A549 (cell line): Measurements from ENCODE around the gene PSPH.

Experiments used
- JUN ChIP-seq, 2 experiments: fragments of >200 bp; sonication (Bioruptor Twin); formaldehyde crosslinking; IDR thresholded peaks; 2 replicates in 1 of 2; 3 replicates in 1 of 2; pipeline ENCODE4 v1.6.1; 2016 to 2017
- PHF8 ChIP-seq: fragments of 200-600 bp; sonication (generic); IDR thresholded peaks from 2 replicates; pipeline ENCODE4 v1.6.1; 2016; ENCODE audit warnings: low read depth, mild to moderate bottlenecking, antibody characterized with exemption, moderate library complexity, borderline replicate concordance
- RCOR1 ChIP-seq: fragments of 150-350 bp; IDR thresholded peaks from 2 replicates; pipeline ENCODE4 v1.6.1; 2014; ENCODE audit warnings: antibody characterized with exemption, low read length, low read depth
- TP53 ChIP-seq: fragments of 250-450 bp; sonication (Bioruptor Pico); IDR thresholded peaks from 2 replicates; pipeline ENCODE4 v1.5.0; 2021; ENCODE audit warnings: mild to moderate bottlenecking, moderate library complexity

GRCh38 chr7:56051339-56052191 is at the start of gene PSPH, which contains the start of gene CCT6A:
- TF ChIP-seq PHF8 (peak; percentile 91; the same call in 1 of the 2 replicates), TP53 (CRISPR knock-in tag) (no peak), JUN (IDR thresholded peaks at IDR 0.05) (peak; percentile 88 to 96), RCOR1 (no peak)
